Caco-2 (cell line): Measurements from ENCODE around the gene KIF4A. TPM values are rescaled to one million over a fixed set of nuclear protein-coding genes. Genes with fewer than 3 reads are reported as not detected.
A peak's percentile ranks its signal among the peaks of the same experiment; 100 is the strongest.

ENCODE experiments used
- BruUV-seq: library from RNA; stranded (reverse); fragments of 400-500 nt; replicated peaks from 2 replicates; lab custom pipeline; 2021; lab: Mats Ljungman, UMichigan
- CTCF ChIA-PET: fragments of 300-600 bp; sonication (Branson Sonifier 250); formaldehyde crosslinking; loops from one replicate; lab custom pipeline; 2022; ENCODE audit warnings: antibody characterized with exemption; lab: Charles Lee
- POLR2A ChIA-PET: fragments of 300-600 bp; sonication (Branson Sonifier 250); formaldehyde crosslinking; loops from one replicate; lab custom pipeline; 2022; ENCODE audit warnings: antibody characterized with exemption; lab: Charles Lee
- DNase-seq, 2 experiments: peaks; one replicate each; pipeline versions ENCODE4 v3.0.0 to v3.0.0-alpha.2; 2020 to 2022
- H3K27me3 ChIP-seq: replicated peaks from 2 replicates; pipeline ENCODE4 v1.6.0; 2011; ENCODE audit warnings: low read length; ENCODE audit not compliant: control insufficient read depth, insufficient read depth
- H3K36me3 ChIP-seq: 2 replicates; pipeline ENCODE4 v1.5.1; 2011; ENCODE audit warnings: low read length; ENCODE audit not compliant: control insufficient read depth, insufficient read depth
- H3K4me1 ChIP-seq: fragments of 250-450 bp; sonication (Bioruptor Pico); 2 replicates; pipeline ENCODE4 v1.5.1; 2020; ENCODE audit warnings: mild to moderate bottlenecking
- H3K4me3 ChIP-seq: 2 replicates; pipeline ENCODE4 v1.5.1; 2011; ENCODE audit warnings: low read depth, mild to moderate bottlenecking, control low read depth, low read length
- H3K9me3 ChIP-seq: fragments of 250-450 bp; sonication (Bioruptor Pico); 2 replicates; pipeline ENCODE4 v1.5.1; 2020; ENCODE audit warnings: mild to moderate bottlenecking, moderate library complexity
- H3K27ac Mint-ChIP-seq: one replicate; pipeline ENCODE4 v1.8.0; 2022; ENCODE audit warnings: mixed read lengths; ENCODE audit not compliant: unreplicated experiment
- H3K27me3 Mint-ChIP-seq: one replicate; pipeline ENCODE4 v1.8.0; 2022; ENCODE audit warnings: mixed read lengths; ENCODE audit not compliant: insufficient read depth, unreplicated experiment
- H3K36me3 Mint-ChIP-seq: one replicate; pipeline ENCODE4 v1.8.0; 2022; ENCODE audit warnings: mild to moderate bottlenecking, mixed read lengths; ENCODE audit not compliant: insufficient read depth, unreplicated experiment
- H3K4me1 Mint-ChIP-seq: one replicate; pipeline ENCODE4 v1.8.0; 2022; ENCODE audit warnings: low read depth, mixed read lengths; ENCODE audit not compliant: unreplicated experiment
- H3K4me3 Mint-ChIP-seq: one replicate; pipeline ENCODE4 v1.8.0; 2022; ENCODE audit warnings: mild to moderate bottlenecking, moderate library complexity, mixed read lengths; ENCODE audit not compliant: unreplicated experiment
- H3K9me3 Mint-ChIP-seq: one replicate; pipeline ENCODE4 v1.8.0; 2022; ENCODE audit warnings: mixed read lengths; ENCODE audit not compliant: unreplicated experiment
- CTCF ChIP-seq, 2 experiments: fragments of 200-600 bp in 1 of 2; IDR thresholded peaks; 1 replicate in 1 of 2; 2 replicates in 1 of 2; pipeline versions ENCODE4 v1.5.1 to v1.8.0; 2011 to 2022; ENCODE audit warnings: antibody characterized with exemption in 1 of 2, control low read depth in 1 of 2, inconsistent platforms in 1 of 2, low read depth in 1 of 2, low read length in 1 of 2, mild to moderate bottlenecking in 1 of 2, moderate library complexity in 1 of 2; ENCODE audit not compliant: insufficient read depth in 1 of 2, severe bottlenecking in 1 of 2, unreplicated experiment in 1 of 2
- intact Hi-C: fragments of 100-400 bp; cut with micrococcal nuclease; formaldehyde crosslinking; loops from one replicate; pipeline ENCODE4 v1.10.0; 2022; ENCODE audit not compliant: unreplicated experiment
- total RNA-seq: library from RNA; stranded (reverse); gene quantifications from 2 replicates; pipeline ENCODE4 v1.2.3, GENCODE V29; 2022

Gene KIF4A
- total RNA-seq, 1 experiment from 2014 or later: 39.6 TPM

DNA sequence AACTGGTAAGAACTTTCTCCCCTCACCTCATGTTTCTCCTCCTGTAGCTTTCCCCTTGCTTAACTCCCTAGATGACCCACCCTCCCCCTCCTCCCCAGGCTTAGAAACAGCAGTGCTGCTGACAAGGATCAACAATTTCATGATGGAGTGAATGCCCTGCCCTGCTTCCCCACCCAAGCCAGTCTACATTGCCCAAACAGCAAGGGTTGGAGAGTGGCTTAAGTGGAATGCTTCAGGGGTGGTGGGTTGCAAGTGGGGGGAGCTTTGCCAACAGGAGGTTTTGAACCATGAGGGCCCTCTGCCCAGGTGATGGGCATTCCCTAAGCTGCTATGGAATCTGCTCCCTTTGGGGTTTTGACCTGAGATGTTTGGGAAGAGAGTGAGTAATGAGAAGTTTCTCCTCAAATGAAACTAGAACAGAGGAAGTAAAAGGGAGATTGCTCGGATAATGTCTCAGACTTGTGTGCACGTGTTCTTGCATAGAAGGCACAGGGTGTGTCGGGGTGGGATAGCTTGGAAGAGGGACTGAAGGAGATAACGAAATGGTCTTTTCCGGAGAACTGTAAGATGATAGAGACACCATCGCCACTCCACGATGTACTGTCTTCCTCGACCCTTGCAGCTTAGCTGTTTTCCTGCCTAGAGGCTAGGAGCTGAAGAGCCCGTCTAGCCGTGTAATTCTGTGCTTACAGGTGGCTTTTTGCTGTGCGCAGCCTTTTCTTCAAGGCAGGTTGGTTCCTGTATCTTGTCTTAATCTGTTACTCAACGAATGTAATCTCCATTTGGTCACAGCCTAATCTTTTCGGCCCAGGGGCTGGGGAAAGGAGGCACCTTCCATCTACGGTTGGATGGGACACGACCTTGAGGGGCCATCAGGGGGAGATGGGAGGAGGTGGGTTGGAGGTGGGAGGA, 143.3 kb downstream of the KIF4A start:
- no peak for DNase-seq
- ChIA-PET POLR2A (interaction anchor here (0.6 to 0.7 kb wide), 2 partner anchors 231 to 300 kb away, joined by 3 to 4 read pairs; partner anchors contain the start of gene IGBP1), CTCF (interaction anchor here (1.2 to 2.1 kb wide), 3 partner anchors 10 to 121 kb away, joined by 3 to 15 read pairs (median 4); partner anchors contain the start of gene GDPD2)
- Histone ChIP-seq H3K4me3 (peak overlapping the region; percentile 54), H3K4me1 (peaks cover 7% of the 10 kb centered on the region; the same call in 1 of the 2 replicates), H3K27me3 (no peaks in the 10 kb centered on the region), H3K36me3 (no peaks in the 10 kb centered on the region), H3K9me3 (no peaks in the 10 kb centered on the region)
- intact Hi-C loops: loop anchor here (5.0 kb wide), 1 partner anchor 234 kb away; no protein-coding TSS in a partner anchor
- Mint-ChIP-seq H3K27ac (peak overlapping the region; percentile 90), H3K4me3 (peak overlapping the region; percentile 86), H3K9me3 (no peaks in the 10 kb centered on the region), H3K27me3 (no peaks in the 10 kb centered on the region), H3K36me3 (peaks cover 7% of the 10 kb centered on the region), H3K4me1 (peaks cover 6% of the 10 kb centered on the region)
- no TSS peak for BruUV-seq
- TF ChIP-seq CTCF (IDR thresholded peaks at IDR 0.05; ENCODE audit: insufficient read depth in 1 of 2, low read depth in 1 of 2, low read length in 1 of 2, severe bottlenecking in 1 of 2, unreplicated experiment in 1 of 2): no peak

GRCh38 chrX:70433848-70434351, 144.0 kb downstream of the KIF4A start:
- Mint-ChIP-seq H3K9me3 (no peaks in the 10 kb centered on the region), H3K4me3 (peak overlapping the region; percentile 86), H3K27me3 (no peaks in the 10 kb centered on the region), H3K36me3 (peaks cover 7% of the 10 kb centered on the region), H3K27ac (peak overlapping the region; percentile 90), H3K4me1 (peaks cover 6% of the 10 kb centered on the region)
- ChIA-PET CTCF (interaction anchor here (1.2 to 2.1 kb wide), 2 partner anchors 11 to 120 kb away, joined by 3 to 15 read pairs; partner anchors contain the start of gene GDPD2), POLR2A (interaction anchor here (0.6 to 0.7 kb wide), 2 partner anchors 231 to 301 kb away, joined by 3 to 4 read pairs; partner anchors contain the start of gene IGBP1)
- TF ChIP-seq CTCF (IDR thresholded peaks at IDR 0.05; ENCODE audit: insufficient read depth in 1 of 2, low read depth in 1 of 2, low read length in 1 of 2, severe bottlenecking in 1 of 2, unreplicated experiment in 1 of 2): peak; percentile 76
- Histone ChIP-seq H3K36me3 (no peaks in the 10 kb centered on the region), H3K27me3 (no peaks in the 10 kb centered on the region), H3K4me1 (peaks cover 7% of the 10 kb centered on the region; the same call in 1 of the 2 replicates), H3K4me3 (peak overlapping the region; percentile 54), H3K9me3 (no peaks in the 10 kb centered on the region)
- DNase-seq: peak; percentile 79 to 84
- BruUV-seq: TSS peak; percentile 47
- intact Hi-C loops: loop anchor here (1.0 to 5.0 kb wide), 4 partner anchors 11 to 233 kb away; partner anchors contain the start of gene GDPD2
